HEK293 (cell line): Measurements from ENCODE around the gene COMMD2.

Source experiments
- CTCF ChIA-PET: fragments of 350-600 bp; formaldehyde crosslinking; extraction: SDS; loops from one replicate; lab custom pipeline; 2021; ENCODE audit warnings: antibody characterized with exemption; lab: Yijun Ruan, JAX
- POLR2A ChIA-PET: fragments of 300-600 bp; formaldehyde crosslinking; extraction: SDS; loops from one replicate; lab custom pipeline; 2020; ENCODE audit warnings: antibody characterized with exemption, inconsistent platforms; lab: Yijun Ruan, JAX
- H3K27ac ChIP-seq: fragments of 200-500 bp; sonication (Bioruptor generic); 2 replicates; pipeline ENCODE4 v1.5.1; 2014; ENCODE audit warnings: low read depth, low read length, control low read depth, inconsistent platforms; ENCODE audit errors: extremely low read depth
- H3K36me3 ChIP-seq, 2 experiments: fragments of 200-500 bp in 1 of 2; sonication (Bioruptor generic) in 1 of 2; 1 replicate in 1 of 2; 2 replicates in 1 of 2; pipeline ENCODE4 v1.5.1; 2014 to 2017; ENCODE audit warnings: inconsistent platforms in 2 of 2, low read length in 2 of 2; ENCODE audit not compliant: control insufficient read depth in 2 of 2, insufficient read depth in 1 of 2
- H3K4me1 ChIP-seq: fragments of 200-500 bp; sonication (Bioruptor generic); 2 replicates; pipeline ENCODE4 v1.5.1; 2014; ENCODE audit warnings: mild to moderate bottlenecking, low read length, inconsistent platforms; ENCODE audit not compliant: control insufficient read depth, insufficient read depth
- H3K4me3 ChIP-seq: 2 replicates; pipeline ENCODE4 v1.5.1; 2011; ENCODE audit warnings: low read depth, mild to moderate bottlenecking, control low read depth, low read length, moderate library complexity
- H3K9me3 ChIP-seq: fragments of 200-500 bp; sonication (Bioruptor generic); 2 replicates; pipeline ENCODE4 v1.5.1; 2014; ENCODE audit warnings: low read depth, low read length, inconsistent platforms; ENCODE audit not compliant: control insufficient read depth, insufficient read depth
- AEBP2 ChIP-seq: fragments of 450-650 bp; formaldehyde crosslinking; IDR thresholded peaks from 2 replicates; pipeline ENCODE4 v1.5.1; 2016; ENCODE audit warnings: missing biosample characterization, missing genetic modification characterization, borderline replicate concordance
- BCL11A ChIP-seq: fragments of 450-650 bp; formaldehyde crosslinking; IDR thresholded peaks from 2 replicates; pipeline ENCODE4 v1.5.1; 2016; ENCODE audit warnings: low read depth, missing biosample characterization, missing genetic modification characterization
- GLIS2 ChIP-seq: fragments of 450-650 bp; formaldehyde crosslinking; IDR thresholded peaks from 2 replicates; pipeline ENCODE4 v1.5.1; 2016; ENCODE audit warnings: missing biosample characterization, missing genetic modification characterization
- KLF16 ChIP-seq: fragments of 450-650 bp; formaldehyde crosslinking; IDR thresholded peaks from 2 replicates; pipeline ENCODE4 v1.5.1; 2017; ENCODE audit warnings: missing biosample characterization, missing genetic modification characterization
- KLF9 ChIP-seq: fragments of 450-650 bp; formaldehyde crosslinking; IDR thresholded peaks from 2 replicates; pipeline ENCODE4 v1.5.1; 2016; ENCODE audit warnings: missing biosample characterization, missing genetic modification characterization, low read depth
- PRDM6 ChIP-seq: fragments of 450-650 bp; formaldehyde crosslinking; IDR thresholded peaks from 2 replicates; pipeline ENCODE4 v1.5.1; 2017; ENCODE audit warnings: missing biosample characterization, missing genetic modification characterization
- YY1 ChIP-seq: fragments of 450-650 bp; formaldehyde crosslinking; IDR thresholded peaks from 2 replicates; pipeline ENCODE4 v1.5.1; 2018; ENCODE audit warnings: missing biosample characterization, missing genetic modification characterization
- ZFP3 ChIP-seq: fragments of 450-650 bp; formaldehyde crosslinking; IDR thresholded peaks from 2 replicates; pipeline ENCODE4 v1.5.1; 2016; ENCODE audit warnings: low read depth, missing biosample characterization, missing genetic modification characterization
- ZNF132 ChIP-seq: fragments of 450-650 bp; formaldehyde crosslinking; IDR thresholded peaks from 2 replicates; pipeline ENCODE4 v1.5.1; 2017; ENCODE audit warnings: missing biosample characterization, missing genetic modification characterization, borderline replicate concordance
- ZNF146 ChIP-seq: fragments of 450-650 bp; formaldehyde crosslinking; IDR thresholded peaks from 2 replicates; pipeline ENCODE4 v1.5.1; 2016; ENCODE audit warnings: missing biosample characterization, missing genetic modification characterization
- ZNF19 ChIP-seq: fragments of 450-650 bp; formaldehyde crosslinking; IDR thresholded peaks from 2 replicates; pipeline ENCODE4; 2016; ENCODE audit warnings: missing biosample characterization, missing genetic modification characterization, low read depth
- ZNF23 ChIP-seq: fragments of 450-650 bp; formaldehyde crosslinking; IDR thresholded peaks from 2 replicates; pipeline ENCODE4 v1.5.1; 2016; ENCODE audit warnings: missing biosample characterization, missing genetic modification characterization, borderline replicate concordance
- ZNF37A ChIP-seq: fragments of 450-650 bp; IDR thresholded peaks from 2 replicates; pipeline ENCODE4 v1.5.1; 2018; ENCODE audit warnings: missing biosample characterization, missing genetic modification characterization
- ZNF394 ChIP-seq: fragments of 450-650 bp; formaldehyde crosslinking; IDR thresholded peaks from 2 replicates; pipeline ENCODE4 v1.5.1; 2016; ENCODE audit warnings: missing biosample characterization, missing genetic modification characterization, mild to moderate bottlenecking, moderate library complexity, borderline replicate concordance
- ZNF398 ChIP-seq: fragments of 450-650 bp; formaldehyde crosslinking; IDR thresholded peaks from 2 replicates; pipeline ENCODE4 v1.5.1; 2017; ENCODE audit warnings: missing biosample characterization, missing genetic modification characterization
- ZNF529 ChIP-seq: fragments of 450-650 bp; formaldehyde crosslinking; IDR thresholded peaks from 2 replicates; pipeline ENCODE4 v1.5.1; 2017; ENCODE audit warnings: missing genetic modification characterization, missing biosample characterization; ENCODE audit not compliant: insufficient replicate concordance
- ZNF623 ChIP-seq: fragments of 450-650 bp; formaldehyde crosslinking; IDR thresholded peaks from 2 replicates; pipeline ENCODE4 v1.5.1; 2016; ENCODE audit warnings: missing biosample characterization, missing genetic modification characterization
- ZNF626 ChIP-seq: fragments of 450-650 bp; sonication (Bioruptor Pico); formaldehyde crosslinking; IDR thresholded peaks from 2 replicates; pipeline ENCODE4 v1.5.1; 2018; ENCODE audit warnings: missing biosample characterization, missing genetic modification characterization, inconsistent platforms
- ZNF654 ChIP-seq: fragments of 450-650 bp; formaldehyde crosslinking; IDR thresholded peaks from 2 replicates; pipeline ENCODE4 v1.5.1; 2016; ENCODE audit warnings: low read depth, missing biosample characterization, missing genetic modification characterization
- ZNF677 ChIP-seq: fragments of 450-650 bp; IDR thresholded peaks from 2 replicates; pipeline ENCODE4 v1.5.0; 2018; ENCODE audit warnings: missing biosample characterization, mild to moderate bottlenecking, missing genetic modification characterization, moderate library complexity
- ZNF76 ChIP-seq: fragments of 450-650 bp; formaldehyde crosslinking; IDR thresholded peaks from 2 replicates; pipeline ENCODE4; 2016; ENCODE audit warnings: low read depth, missing biosample characterization, missing genetic modification characterization, borderline replicate concordance
- ZNF777 ChIP-seq: fragments of 450-650 bp; formaldehyde crosslinking; IDR thresholded peaks from 2 replicates; pipeline ENCODE4 v1.5.1; 2017; ENCODE audit warnings: missing biosample characterization, missing genetic modification characterization, borderline replicate concordance
- ZNF785 ChIP-seq: fragments of 450-650 bp; formaldehyde crosslinking; IDR thresholded peaks from 2 replicates; pipeline ENCODE4 v1.5.1; 2016; ENCODE audit warnings: missing biosample characterization, missing genetic modification characterization
- TF ChIP-seq, protein P1 (sequence below): sonication (generic); formaldehyde crosslinking; IDR thresholded peaks from 2 replicates; pipeline ENCODE4 v1.8.1; 2022; ENCODE audit warnings: mild to moderate bottlenecking, moderate library complexity, missing genetic modification reagents

The COMMD2 gene

GRCh38 chr3:149702691-149703441 is 49.4 kb downstream of the COMMD2 start:
- H3K4me1 ChIP-seq: no peaks in the 10 kb centered on the region
- ChIA-PET CTCF (interaction anchor here (0.7 kb wide), 1 partner anchor 193 kb away, joined by 3 read pairs; no protein-coding TSS in a partner anchor), POLR2A (no interaction called here)
- no peak overlapping the region for H3K4me3 ChIP-seq
- H3K27ac ChIP-seq: no peak overlapping the region
- TF ChIP-seq ZNF626: no peak
- TF ChIP-seq ZNF146 (tag by site-specific recombination): no peak
- no peak for TF ChIP-seq ZNF529 (tag by site-specific recombination)
- no peak for TF ChIP-seq ZNF777
- TF ChIP-seq BCL11A (tag by site-specific recombination): no peak
- no peak for TF ChIP-seq GLIS2
- no peak for TF ChIP-seq ZNF132 (tag by site-specific recombination)
- TF ChIP-seq ZNF654 (tag by site-specific recombination): no peak
- H3K9me3 ChIP-seq: no peaks in the 10 kb centered on the region
- no peaks in the 10 kb centered on the region for H3K36me3 ChIP-seq

GRCh38 chr3:149701977-149702350 is 50.3 kb downstream of the COMMD2 start:
- TF ChIP-seq ZNF23 (tag by site-specific recombination): no peak
- no peak for TF ChIP-seq ZNF19 (tag by site-specific recombination)
- TF ChIP-seq PRDM6: no peak
- TF ChIP-seq ZNF76 (tag by site-specific recombination): no peak
- no peak for TF ChIP-seq YY1 (tag by site-specific recombination)
- no peak for TF ChIP-seq ZNF398 (tag by site-specific recombination)
- no peak for TF ChIP-seq ZNF623 (tag by site-specific recombination)
- no peak for TF ChIP-seq ZNF37A
- TF ChIP-seq, protein P1, sequence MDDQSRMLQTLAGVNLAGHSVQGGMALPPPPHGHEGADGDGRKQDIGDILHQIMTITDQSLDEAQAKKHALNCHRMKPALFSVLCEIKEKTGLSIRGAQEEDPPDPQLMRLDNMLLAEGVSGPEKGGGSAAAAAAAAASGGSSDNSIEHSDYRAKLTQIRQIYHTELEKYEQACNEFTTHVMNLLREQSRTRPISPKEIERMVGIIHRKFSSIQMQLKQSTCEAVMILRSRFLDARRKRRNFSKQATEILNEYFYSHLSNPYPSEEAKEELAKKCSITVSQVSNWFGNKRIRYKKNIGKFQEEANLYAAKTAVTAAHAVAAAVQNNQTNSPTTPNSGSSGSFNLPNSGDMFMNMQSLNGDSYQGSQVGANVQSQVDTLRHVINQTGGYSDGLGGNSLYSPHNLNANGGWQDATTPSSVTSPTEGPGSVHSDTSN (CRISPR knock-in tag): no peak
- TF ChIP-seq ZNF677 (tag by site-specific recombination): no peak
- TF ChIP-seq GLIS2: no peak
- no peak for TF ChIP-seq ZFP3 (tag by site-specific recombination)
- TF ChIP-seq ZNF785 (tag by site-specific recombination): no peak
- TF ChIP-seq AEBP2 (tag by site-specific recombination): no peak
- no peak for TF ChIP-seq KLF9
- no peak for TF ChIP-seq ZNF394
- no peak for TF ChIP-seq KLF16
- ChIA-PET POLR2A (no interaction called here), CTCF (interaction anchor here (1.2 kb wide), 1 partner anchor 15 kb away, joined by 5 read pairs; no protein-coding TSS in a partner anchor)
- Histone ChIP-seq H3K4me3 (no peak overlapping the region), H3K36me3 (no peaks in the 10 kb centered on the region), H3K4me1 (no peaks in the 10 kb centered on the region), H3K27ac (no peak overlapping the region), H3K9me3 (no peaks in the 10 kb centered on the region)
